PC-3 (cell line): ENCODE data around the gene ZNF506. TPM values are rescaled to one million over a fixed set of nuclear protein-coding genes. Genes with fewer than 3 reads are reported as not detected.
"Not testable (repeated sequence)": the region's sequence is repeated elsewhere in the genome, so short reads cannot be mapped to it uniquely, and the experiment has no call there.

Experiments
- ATAC-seq: fragments of 200-7000 bp; cut with Tn5 transposase; 2 replicates; pipeline ENCODE4 v1.9.1; 2020; ENCODE audit warnings: mild to moderate bottlenecking, moderate library complexity
- BruUV-seq: library from RNA; stranded (reverse); fragments of 400-500 nt; replicated peaks from 2 replicates; lab custom pipeline; 2021; lab: Mats Ljungman, UMichigan
- CTCF ChIA-PET: fragments of 300-600 bp; sonication (Branson Sonifier 250); formaldehyde crosslinking; loops from one replicate; lab custom pipeline; 2022; ENCODE audit warnings: antibody characterized with exemption; lab: Charles Lee
- POLR2A ChIA-PET: fragments of 300-600 bp; sonication (Branson Sonifier 250); formaldehyde crosslinking; loops from one replicate; lab custom pipeline; 2022; ENCODE audit warnings: antibody characterized with exemption; ENCODE audit not compliant: unreplicated experiment; lab: Charles Lee
- DNase-seq: peaks from one replicate; pipeline ENCODE4 v3.0.0-alpha.2; 2015
- H2AFZ ChIP-seq: fragments of 300-600 bp; sonication (generic); 2 replicates; pipeline ENCODE4 v1.6.0; 2016; ENCODE audit warnings: antibody characterized with exemption, low read length
- H3F3A ChIP-seq: fragments of 300-600 bp; sonication (generic); one replicate; pipeline ENCODE4 v1.6.0; 2017; ENCODE audit warnings: antibody characterized with exemption, low read length, control low read depth, mild to moderate bottlenecking; ENCODE audit not compliant: unreplicated experiment
- H3K27ac ChIP-seq: fragments of 300-600 bp; sonication (generic); 2 replicates; pipeline ENCODE4 v1.5.1; 2016; ENCODE audit warnings: mild to moderate bottlenecking, low read length
- H3K27me3 ChIP-seq: fragments of 300-600 bp; sonication (generic); 2 replicates; pipeline ENCODE4 v1.6.1; 2016; ENCODE audit warnings: low read length, mixed read lengths
- H3K36me3 ChIP-seq: fragments of 300-600 bp; sonication (generic); 2 replicates; pipeline ENCODE4 v1.6.1; 2016; ENCODE audit warnings: low read depth, mixed run types, low read length, mixed read lengths
- H3K4me1 ChIP-seq: fragments of 300-600 bp; sonication (generic); 2 replicates; pipeline ENCODE4 v1.5.1; 2016; ENCODE audit warnings: low read length; ENCODE audit not compliant: insufficient read depth
- H3K4me2 ChIP-seq: fragments of 300-600 bp; sonication (generic); 2 replicates; pipeline ENCODE4 v1.6.0; 2016; ENCODE audit warnings: low read length
- H3K4me3 ChIP-seq: fragments of 300-600 bp; sonication (generic); 2 replicates; pipeline ENCODE4 v1.5.1; 2016; ENCODE audit warnings: mild to moderate bottlenecking, low read length, mixed read lengths
- H3K79me2 ChIP-seq: fragments of 300-600 bp; sonication (generic); 2 replicates; pipeline ENCODE4 v1.6.1; 2017; ENCODE audit warnings: low read length, mixed read lengths
- H3K9ac ChIP-seq: fragments of 300-600 bp; sonication (generic); 2 replicates; pipeline ENCODE4 v1.6.0; 2016; ENCODE audit warnings: mild to moderate bottlenecking, low read length
- H3K9me2 ChIP-seq: fragments of 300-600 bp; sonication (generic); replicated peaks from 2 replicates; pipeline ENCODE4 v1.6.1; 2016; ENCODE audit warnings: mixed run types, low read length, mixed read lengths
- H3K9me3 ChIP-seq: fragments of 300-600 bp; sonication (generic); 2 replicates; pipeline ENCODE4 v1.6.1; 2016; ENCODE audit warnings: low read length, mixed read lengths
- H4K20me1 ChIP-seq: fragments of 300-600 bp; sonication (generic); 2 replicates; pipeline ENCODE4 v1.6.1; 2016; ENCODE audit warnings: low read length, mixed read lengths
- EZH2 ChIP-seq: fragments of 300-600 bp; sonication (generic); IDR thresholded peaks from one replicate; pipeline ENCODE4 v1.6.1; 2017; ENCODE audit warnings: antibody characterized with exemption, mild to moderate bottlenecking, low read length; ENCODE audit not compliant: unreplicated experiment
- EZH2phosphoT487 ChIP-seq: fragments of 300-600 bp; sonication (generic); IDR thresholded peaks from 2 replicates; pipeline ENCODE4 v1.6.1; 2018; ENCODE audit warnings: mild to moderate bottlenecking, antibody characterized with exemption, low read length, borderline replicate concordance
- intact Hi-C: fragments of 100-400 bp; cut with micrococcal nuclease; formaldehyde crosslinking; loops from 2 replicates; pipeline ENCODE4 v1.9.0; 2023
- total RNA-seq: library from RNA; depleted of rRNA; stranded (reverse); fragments of >200 nt; gene quantifications from 2 replicates; pipeline ENCODE4 v1.2.3, GENCODE V29; 2014
- TF ChIP-seq, protein P1 (sequence below): fragments of 300-600 bp; sonication (generic); conservative IDR thresholded peaks from 2 replicates; pipeline ENCODE4 v1.5.1; 2017; ENCODE audit warnings: antibody characterized with exemption, low read depth, mild to moderate bottlenecking, low read length

Gene ZNF506
- total RNA-seq, 1 experiment from 2014 or later: 2.4 TPM

GRCh38 chr19:19782783-19783182 lies 38.8 kb downstream of the ZNF506 start:
- Histone ChIP-seq H4K20me1 (no peaks in the 10 kb centered on the region), H3K4me2 (no peak overlapping the region), H3K36me3 (peaks cover 74% of the 10 kb centered on the region), H3K79me2 (peaks cover 19% of the 10 kb centered on the region), H2AFZ (no peak overlapping the region), H3K4me1 (no peaks in the 10 kb centered on the region), H3K9me3 (peaks cover 18% of the 10 kb centered on the region), H3K4me3 (no peak overlapping the region), H3K27me3 (no peaks in the 10 kb centered on the region), H3K9me2 (no peaks in the 10 kb centered on the region), H3K9ac (no peak overlapping the region), H3K27ac (no peak overlapping the region), H3F3A (no peaks in the 10 kb centered on the region)
- ATAC-seq (no peak), DNase-seq (no peak)
- TF ChIP-seq EZH2 (no peak), EZH2phosphoT487 (no peak)
- TF ChIP-seq, protein P1, sequence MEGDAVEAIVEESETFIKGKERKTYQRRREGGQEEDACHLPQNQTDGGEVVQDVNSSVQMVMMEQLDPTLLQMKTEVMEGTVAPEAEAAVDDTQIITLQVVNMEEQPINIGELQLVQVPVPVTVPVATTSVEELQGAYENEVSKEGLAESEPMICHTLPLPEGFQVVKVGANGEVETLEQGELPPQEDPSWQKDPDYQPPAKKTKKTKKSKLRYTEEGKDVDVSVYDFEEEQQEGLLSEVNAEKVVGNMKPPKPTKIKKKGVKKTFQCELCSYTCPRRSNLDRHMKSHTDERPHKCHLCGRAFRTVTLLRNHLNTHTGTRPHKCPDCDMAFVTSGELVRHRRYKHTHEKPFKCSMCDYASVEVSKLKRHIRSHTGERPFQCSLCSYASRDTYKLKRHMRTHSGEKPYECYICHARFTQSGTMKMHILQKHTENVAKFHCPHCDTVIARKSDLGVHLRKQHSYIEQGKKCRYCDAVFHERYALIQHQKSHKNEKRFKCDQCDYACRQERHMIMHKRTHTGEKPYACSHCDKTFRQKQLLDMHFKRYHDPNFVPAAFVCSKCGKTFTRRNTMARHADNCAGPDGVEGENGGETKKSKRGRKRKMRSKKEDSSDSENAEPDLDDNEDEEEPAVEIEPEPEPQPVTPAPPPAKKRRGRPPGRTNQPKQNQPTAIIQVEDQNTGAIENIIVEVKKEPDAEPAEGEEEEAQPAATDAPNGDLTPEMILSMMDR: no peak
- POLR2A ChIA-PET: no interaction called here
- BruUV-seq: no TSS peak
- intact Hi-C loops: no loop called here
- CTCF ChIA-PET: no interaction called here

GRCh38 chr19:19781791-19782190 lies 39.8 kb downstream of the ZNF506 start:
- Histone ChIP-seq H3K9me3 (peaks cover 23% of the 10 kb centered on the region), H3K79me2 (peaks cover 29% of the 10 kb centered on the region), H3K36me3 (peaks cover 69% of the 10 kb centered on the region)
- H3K27me3 ChIP-seq, H3K4me1 ChIP-seq, BruUV-seq, H3K27ac ChIP-seq, H3K4me3 ChIP-seq, H3K4me2 ChIP-seq, DNase-seq, ATAC-seq, intact Hi-C loops, H2AFZ ChIP-seq, H4K20me1 ChIP-seq, H3K9me2 ChIP-seq, H3F3A ChIP-seq, POLR2A ChIA-PET, H3K9ac ChIP-seq, CTCF ChIA-PET: not testable (repeated sequence)

GRCh38 chr19:19778666-19779065 lies 42.9 kb downstream of the ZNF506 start:
- H2AFZ ChIP-seq: no peak overlapping the region
- peak overlapping the region; percentile 9; the same call in 1 of the 2 replicates for H3K4me3 ChIP-seq
- H3K36me3 ChIP-seq: peaks cover 48% of the 10 kb centered on the region
- no peak overlapping the region for H3K4me2 ChIP-seq
- no peak for DNase-seq
- ChIA-PET CTCF (no interaction called here), POLR2A (no interaction called here)
- H3K4me1 ChIP-seq: peaks cover 13% of the 10 kb centered on the region
- no peaks in the 10 kb centered on the region for H3F3A ChIP-seq
- H3K27me3 ChIP-seq: no peaks in the 10 kb centered on the region
- no peak for ATAC-seq
- no TSS peak for BruUV-seq
- peaks cover 23% of the 10 kb centered on the region for H3K9me3 ChIP-seq
- H3K27ac ChIP-seq: no peak overlapping the region
- TF ChIP-seq, protein P1: no peak
- no peak for TF ChIP-seq EZH2
- no peak for TF ChIP-seq EZH2phosphoT487
- no peaks in the 10 kb centered on the region for H4K20me1 ChIP-seq
- no peaks in the 10 kb centered on the region for H3K9me2 ChIP-seq
- H3K79me2 ChIP-seq: peaks cover 29% of the 10 kb centered on the region
- no peak overlapping the region for H3K9ac ChIP-seq
- intact Hi-C loops: no loop called here
